Retinal pigment epithelial cell (primary cell): ENCODE measurements around the gene NIT1.

Source experiments
- DNase-seq: peaks from one replicate; pipeline ENCODE4 v3.0.0-alpha.2; 2010; ENCODE audit warnings: low read depth
- H3K4me3 ChIP-seq: 2 replicates; pipeline ENCODE4 v1.5.1; 2011; ENCODE audit warnings: mild to moderate bottlenecking, low read length, control low read depth, moderate library complexity
- CTCF ChIP-seq: conservative IDR thresholded peaks from 2 replicates; pipeline ENCODE4 v1.5.1; 2011; ENCODE audit warnings: low read depth, low read length, control low read depth, inconsistent platforms

The NIT1 gene

GRCh38 chr1:161132410-161133219, 14.7 kb downstream of the NIT1 start, which contains the start of gene DEDD:
Gene DEDD (minus strand): TSS chr1:161132667. CDS start chr1:161124462, 8,205 bp downstream.
- peak within 1 kb of the TSS; percentile 88 for H3K4me3 ChIP-seq

GRCh38 chr1:161133220-161133740, 15.4 kb downstream of the NIT1 start:
- H3K4me3 ChIP-seq = peak overlapping the region; percentile 88
- no peak for DNase-seq
- no peak for TF ChIP-seq CTCF

More at GRCh38 chr1:161132410-161133219, 14.7 kb downstream of the NIT1 start, which contains the start of gene DEDD:
- peak; percentile 89 for DNase-seq
- no peak for TF ChIP-seq CTCF

GRCh38 chr1:161137881-161138280, 20.0 kb downstream of the NIT1 start:
- TF ChIP-seq CTCF = no peak

GRCh38 chr1:161138431-161138830, 20.5 kb downstream of the NIT1 start:
- no peak for DNase-seq
- no peak overlapping the region for H3K4me3 ChIP-seq
- TF ChIP-seq CTCF = no peak

More at GRCh38 chr1:161137881-161138280, 20.0 kb downstream of the NIT1 start:
- no peak overlapping the region for H3K4me3 ChIP-seq
- no peak for DNase-seq

- peak; percentile 62 for TF ChIP-seq CTCF
- no peak for DNase-seq
- H3K4me3 ChIP-seq = no peak overlapping the region
These were observed 21.9 kb downstream of the NIT1 start for GRCh38 chr1:161139766-161140165.

GRCh38 chr1:161140755-161141400, 23.0 kb downstream of the NIT1 start:
- H3K4me3 ChIP-seq = no peak overlapping the region
- TF ChIP-seq CTCF = no peak
- DNase-seq = no peak

- H3K4me3 ChIP-seq = no peak overlapping the region
- DNase-seq = no peak
- TF ChIP-seq CTCF = no peak
These were observed 27.9 kb downstream of the NIT1 start for GRCh38 chr1:161145832-161146231.
